ENCODE data around the gene TGM6.

GRCh38 chr20:2405693-2406065 lies 25.0 kb downstream of the TGM6 start:
- no peak for TF ChIP-seq CTCF (IDR thresholded peaks at IDR 0.05; ENCODE audit: insufficient read depth, low read length)
- TF ChIP-seq REST (IDR thresholded peaks at IDR 0.05; ENCODE audit: insufficient replicate concordance, low read depth): no peak

Data from HL-60 (cell line).